A375 (cell line): Measurements from ENCODE around the gene PARP12. TPM values are rescaled to one million over a fixed set of nuclear protein-coding genes. Genes with fewer than 3 reads are reported as not detected.

ENCODE experiments used
- small RNA-seq: library from RNA; depleted of rRNA; stranded (forward); fragments of <200 nt; gene quantifications from one replicate; pipeline ENCODE3, GENCODE V24; 2014
- total RNA-seq: library from RNA; depleted of rRNA; stranded (reverse); fragments of >200 nt; shearing (Covaris generic); gene quantifications from 2 replicates; pipeline ENCODE4 v1.2.3, GENCODE V29; 2014; rRNA removed

PARP12 gene
- total RNA-seq: 18.8 and 21.7 TPM in 2 replicates

DNA sequence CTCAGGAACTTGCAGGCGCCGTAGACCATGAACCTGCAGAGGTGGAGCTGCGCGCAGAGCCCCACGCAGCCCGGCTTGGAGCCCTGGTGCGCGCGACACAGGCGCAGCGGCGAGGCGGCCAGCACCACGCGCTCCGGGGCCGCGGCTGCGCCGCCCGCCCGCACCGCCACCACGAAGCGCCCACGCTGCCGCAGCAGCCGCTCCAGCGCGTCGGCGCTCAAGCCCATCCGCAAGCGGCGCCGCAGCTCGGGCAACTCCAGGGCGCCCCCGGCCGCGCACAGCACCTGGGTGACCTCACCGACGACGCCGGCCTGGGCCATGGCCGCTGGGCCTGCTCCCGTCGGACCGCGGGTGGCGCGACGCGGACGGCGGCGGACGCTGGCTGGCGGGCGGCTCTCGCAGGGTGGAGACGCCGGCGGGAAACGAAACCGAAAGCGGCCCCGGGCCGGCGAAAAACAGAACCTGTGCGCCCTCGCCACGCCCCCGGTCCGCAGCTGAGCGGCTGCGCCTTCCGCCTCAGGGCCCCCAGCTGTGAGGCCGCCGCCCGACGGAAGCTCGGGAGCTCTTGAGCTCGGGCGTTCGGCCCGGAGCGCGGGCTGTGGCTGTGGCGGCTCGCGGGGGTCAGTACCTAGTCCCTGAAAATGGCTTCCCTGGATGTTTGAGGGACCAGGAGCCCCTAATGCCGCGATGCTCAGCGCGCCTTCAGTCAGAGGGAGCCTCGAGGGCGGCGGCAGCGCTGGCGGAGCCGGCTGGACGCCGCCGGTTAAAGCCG lies at the start of gene PARP12:
TSS of gene PARP12 (minus strand) at position 424 of the 772 bp plus-strand sequence. CDS start at position 320, 104 bp downstream.

Small RNA genes within 50 kb of the gene (small RNA-seq; reads per million reads assigned to genes)
- gene RF00019: not detected

Other genes with a start within 250 kb of the PARP12 start
- gene TBXAS1, start 233.7 kb downstream of the PARP12 start, total RNA-seq: 11.9 and 24.0 TPM in 2 replicates
- gene KDM7A, start 114.0 kb upstream of the PARP12 start, total RNA-seq: 7.1 and 15.8 TPM in 2 replicates